ENCODE measurements around the gene COG5. TPM values are rescaled to one million over a fixed set of nuclear protein-coding genes. Genes with fewer than 3 reads are reported as not detected.

COG5 gene
- total and polyA plus RNA-seq, 2 experiments from 2014 or later = 15.4 to 36.5 TPM

DNA sequence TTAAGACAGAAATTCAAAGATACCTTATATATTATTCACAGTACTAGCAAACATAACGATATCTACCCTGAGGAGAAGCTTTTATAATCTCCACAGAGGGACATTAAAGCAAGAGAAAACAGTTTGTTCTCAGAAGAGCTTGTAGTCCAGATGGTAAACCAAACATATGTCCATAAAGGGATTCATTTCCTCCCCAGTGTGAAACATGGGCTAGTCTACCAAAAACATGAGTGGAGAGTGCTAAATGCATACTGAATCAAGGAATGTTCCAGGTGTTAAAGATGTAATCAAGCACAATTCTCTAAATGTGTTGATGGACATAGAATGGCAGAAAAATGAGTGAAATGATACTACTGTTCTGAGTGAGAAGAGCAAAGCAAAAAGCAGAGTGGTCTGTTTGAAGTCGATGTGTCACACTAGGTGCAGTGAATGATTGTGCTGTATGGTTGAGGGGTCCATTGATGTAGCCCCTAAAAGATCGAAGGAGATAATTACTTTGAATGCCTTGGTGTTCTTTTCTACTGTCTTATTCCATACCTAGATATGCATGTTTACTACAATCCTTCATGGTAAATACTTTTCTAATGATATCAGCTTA is 41.6 kb upstream of the COG5 start:
- TF ChIP-seq EZH2 (IDR thresholded peaks at IDR 0.05; ENCODE audit: low read depth, unreplicated experiment) (no peak), CREB1 (CRISPR knock-in tag; IDR thresholded peaks at IDR 0.05; ENCODE audit: low read depth) (no peak), ZNF331 (CRISPR knock-in tag; IDR thresholded peaks at IDR 0.05; ENCODE audit: low read depth) (no peak), STAT1 (IDR thresholded peaks at IDR 0.05; ENCODE audit: unreplicated experiment) (no peak), EZH2phosphoT487 (IDR thresholded peaks at IDR 0.05; ENCODE audit: unreplicated experiment) (no peak), JUNB (IDR thresholded peaks at IDR 0.05; ENCODE audit: unreplicated experiment) (no peak), NANOG (IDR thresholded peaks at IDR 0.05; ENCODE audit: borderline replicate concordance) (no peak), ZNF114 (CRISPR knock-in tag; IDR thresholded peaks at IDR 0.05) (no peak), POLR2AphosphoS5 (IDR thresholded peaks at IDR 0.05; ENCODE audit: low read depth) (no peak)
- TF ChIP-seq, protein P1, sequence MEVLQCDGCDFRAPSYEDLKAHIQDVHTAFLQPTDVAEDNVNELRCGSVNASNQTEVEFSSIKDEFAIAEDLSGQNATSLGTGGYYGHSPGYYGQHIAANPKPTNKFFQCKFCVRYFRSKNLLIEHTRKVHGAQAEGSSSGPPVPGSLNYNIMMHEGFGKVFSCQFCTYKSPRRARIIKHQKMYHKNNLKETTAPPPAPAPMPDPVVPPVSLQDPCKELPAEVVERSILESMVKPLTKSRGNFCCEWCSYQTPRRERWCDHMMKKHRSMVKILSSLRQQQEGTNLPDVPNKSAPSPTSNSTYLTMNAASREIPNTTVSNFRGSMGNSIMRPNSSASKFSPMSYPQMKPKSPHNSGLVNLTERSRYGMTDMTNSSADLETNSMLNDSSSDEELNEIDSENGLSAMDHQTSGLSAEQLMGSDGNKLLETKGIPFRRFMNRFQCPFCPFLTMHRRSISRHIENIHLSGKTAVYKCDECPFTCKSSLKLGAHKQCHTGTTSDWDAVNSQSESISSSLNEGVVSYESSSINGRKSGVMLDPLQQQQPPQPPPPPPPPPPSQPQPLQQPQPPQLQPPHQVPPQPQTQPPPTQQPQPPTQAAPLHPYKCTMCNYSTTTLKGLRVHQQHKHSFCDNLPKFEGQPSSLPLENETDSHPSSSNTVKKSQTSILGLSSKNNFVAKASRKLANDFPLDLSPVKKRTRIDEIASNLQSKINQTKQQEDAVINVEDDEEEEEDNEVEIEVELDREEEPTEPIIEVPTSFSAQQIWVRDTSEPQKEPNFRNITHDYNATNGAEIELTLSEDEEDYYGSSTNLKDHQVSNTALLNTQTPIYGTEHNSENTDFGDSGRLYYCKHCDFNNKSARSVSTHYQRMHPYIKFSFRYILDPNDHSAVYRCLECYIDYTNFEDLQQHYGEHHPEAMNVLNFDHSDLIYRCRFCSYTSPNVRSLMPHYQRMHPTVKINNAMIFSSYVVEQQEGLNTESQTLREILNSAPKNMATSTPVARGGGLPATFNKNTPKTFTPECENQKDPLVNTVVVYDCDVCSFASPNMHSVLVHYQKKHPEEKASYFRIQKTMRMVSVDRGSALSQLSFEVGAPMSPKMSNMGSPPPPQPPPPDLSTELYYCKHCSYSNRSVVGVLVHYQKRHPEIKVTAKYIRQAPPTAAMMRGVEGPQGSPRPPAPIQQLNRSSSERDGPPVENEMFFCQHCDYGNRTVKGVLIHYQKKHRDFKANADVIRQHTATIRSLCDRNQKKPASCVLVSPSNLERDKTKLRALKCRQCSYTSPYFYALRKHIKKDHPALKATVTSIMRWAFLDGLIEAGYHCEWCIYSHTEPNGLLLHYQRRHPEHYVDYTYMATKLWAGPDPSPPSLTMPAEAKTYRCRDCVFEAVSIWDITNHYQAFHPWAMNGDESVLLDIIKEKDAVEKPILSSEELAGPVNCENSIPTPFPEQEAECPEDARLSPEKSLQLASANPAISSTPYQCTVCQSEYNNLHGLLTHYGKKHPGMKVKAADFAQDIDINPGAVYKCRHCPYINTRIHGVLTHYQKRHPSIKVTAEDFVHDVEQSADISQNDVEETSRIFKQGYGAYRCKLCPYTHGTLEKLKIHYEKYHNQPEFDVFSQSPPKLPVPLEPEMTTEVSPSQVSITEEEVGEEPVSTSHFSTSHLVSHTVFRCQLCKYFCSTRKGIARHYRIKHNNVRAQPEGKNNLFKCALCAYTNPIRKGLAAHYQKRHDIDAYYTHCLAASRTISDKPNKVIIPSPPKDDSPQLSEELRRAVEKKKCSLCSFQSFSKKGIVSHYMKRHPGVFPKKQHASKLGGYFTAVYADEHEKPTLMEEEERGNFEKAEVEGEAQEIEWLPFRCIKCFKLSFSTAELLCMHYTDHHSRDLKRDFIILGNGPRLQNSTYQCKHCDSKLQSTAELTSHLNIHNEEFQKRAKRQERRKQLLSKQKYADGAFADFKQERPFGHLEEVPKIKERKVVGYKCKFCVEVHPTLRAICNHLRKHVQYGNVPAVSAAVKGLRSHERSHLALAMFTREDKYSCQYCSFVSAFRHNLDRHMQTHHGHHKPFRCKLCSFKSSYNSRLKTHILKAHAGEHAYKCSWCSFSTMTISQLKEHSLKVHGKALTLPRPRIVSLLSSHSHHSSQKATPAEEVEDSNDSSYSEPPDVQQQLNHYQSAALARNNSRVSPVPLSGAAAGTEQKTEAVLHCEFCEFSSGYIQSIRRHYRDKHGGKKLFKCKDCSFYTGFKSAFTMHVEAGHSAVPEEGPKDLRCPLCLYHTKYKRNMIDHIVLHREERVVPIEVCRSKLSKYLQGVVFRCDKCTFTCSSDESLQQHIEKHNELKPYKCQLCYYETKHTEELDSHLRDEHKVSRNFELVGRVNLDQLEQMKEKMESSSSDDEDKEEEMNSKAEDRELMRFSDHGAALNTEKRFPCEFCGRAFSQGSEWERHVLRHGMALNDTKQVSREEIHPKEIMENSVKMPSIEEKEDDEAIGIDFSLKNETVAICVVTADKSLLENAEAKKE (CRISPR knock-in tag; IDR thresholded peaks at IDR 0.05) = no peak
- TF ChIP-seq, protein P2, sequence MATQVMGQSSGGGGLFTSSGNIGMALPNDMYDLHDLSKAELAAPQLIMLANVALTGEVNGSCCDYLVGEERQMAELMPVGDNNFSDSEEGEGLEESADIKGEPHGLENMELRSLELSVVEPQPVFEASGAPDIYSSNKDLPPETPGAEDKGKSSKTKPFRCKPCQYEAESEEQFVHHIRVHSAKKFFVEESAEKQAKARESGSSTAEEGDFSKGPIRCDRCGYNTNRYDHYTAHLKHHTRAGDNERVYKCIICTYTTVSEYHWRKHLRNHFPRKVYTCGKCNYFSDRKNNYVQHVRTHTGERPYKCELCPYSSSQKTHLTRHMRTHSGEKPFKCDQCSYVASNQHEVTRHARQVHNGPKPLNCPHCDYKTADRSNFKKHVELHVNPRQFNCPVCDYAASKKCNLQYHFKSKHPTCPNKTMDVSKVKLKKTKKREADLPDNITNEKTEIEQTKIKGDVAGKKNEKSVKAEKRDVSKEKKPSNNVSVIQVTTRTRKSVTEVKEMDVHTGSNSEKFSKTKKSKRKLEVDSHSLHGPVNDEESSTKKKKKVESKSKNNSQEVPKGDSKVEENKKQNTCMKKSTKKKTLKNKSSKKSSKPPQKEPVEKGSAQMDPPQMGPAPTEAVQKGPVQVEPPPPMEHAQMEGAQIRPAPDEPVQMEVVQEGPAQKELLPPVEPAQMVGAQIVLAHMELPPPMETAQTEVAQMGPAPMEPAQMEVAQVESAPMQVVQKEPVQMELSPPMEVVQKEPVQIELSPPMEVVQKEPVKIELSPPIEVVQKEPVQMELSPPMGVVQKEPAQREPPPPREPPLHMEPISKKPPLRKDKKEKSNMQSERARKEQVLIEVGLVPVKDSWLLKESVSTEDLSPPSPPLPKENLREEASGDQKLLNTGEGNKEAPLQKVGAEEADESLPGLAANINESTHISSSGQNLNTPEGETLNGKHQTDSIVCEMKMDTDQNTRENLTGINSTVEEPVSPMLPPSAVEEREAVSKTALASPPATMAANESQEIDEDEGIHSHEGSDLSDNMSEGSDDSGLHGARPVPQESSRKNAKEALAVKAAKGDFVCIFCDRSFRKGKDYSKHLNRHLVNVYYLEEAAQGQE (IDR thresholded peaks at IDR 0.05; ENCODE audit: unreplicated experiment) = no peak
- TF ChIP-seq, protein P3, sequence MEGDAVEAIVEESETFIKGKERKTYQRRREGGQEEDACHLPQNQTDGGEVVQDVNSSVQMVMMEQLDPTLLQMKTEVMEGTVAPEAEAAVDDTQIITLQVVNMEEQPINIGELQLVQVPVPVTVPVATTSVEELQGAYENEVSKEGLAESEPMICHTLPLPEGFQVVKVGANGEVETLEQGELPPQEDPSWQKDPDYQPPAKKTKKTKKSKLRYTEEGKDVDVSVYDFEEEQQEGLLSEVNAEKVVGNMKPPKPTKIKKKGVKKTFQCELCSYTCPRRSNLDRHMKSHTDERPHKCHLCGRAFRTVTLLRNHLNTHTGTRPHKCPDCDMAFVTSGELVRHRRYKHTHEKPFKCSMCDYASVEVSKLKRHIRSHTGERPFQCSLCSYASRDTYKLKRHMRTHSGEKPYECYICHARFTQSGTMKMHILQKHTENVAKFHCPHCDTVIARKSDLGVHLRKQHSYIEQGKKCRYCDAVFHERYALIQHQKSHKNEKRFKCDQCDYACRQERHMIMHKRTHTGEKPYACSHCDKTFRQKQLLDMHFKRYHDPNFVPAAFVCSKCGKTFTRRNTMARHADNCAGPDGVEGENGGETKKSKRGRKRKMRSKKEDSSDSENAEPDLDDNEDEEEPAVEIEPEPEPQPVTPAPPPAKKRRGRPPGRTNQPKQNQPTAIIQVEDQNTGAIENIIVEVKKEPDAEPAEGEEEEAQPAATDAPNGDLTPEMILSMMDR (conservative IDR thresholded peaks at IDR 0.05; ENCODE audit: low read depth in 2 of 2) = no peak
- TF ChIP-seq, protein P4, sequence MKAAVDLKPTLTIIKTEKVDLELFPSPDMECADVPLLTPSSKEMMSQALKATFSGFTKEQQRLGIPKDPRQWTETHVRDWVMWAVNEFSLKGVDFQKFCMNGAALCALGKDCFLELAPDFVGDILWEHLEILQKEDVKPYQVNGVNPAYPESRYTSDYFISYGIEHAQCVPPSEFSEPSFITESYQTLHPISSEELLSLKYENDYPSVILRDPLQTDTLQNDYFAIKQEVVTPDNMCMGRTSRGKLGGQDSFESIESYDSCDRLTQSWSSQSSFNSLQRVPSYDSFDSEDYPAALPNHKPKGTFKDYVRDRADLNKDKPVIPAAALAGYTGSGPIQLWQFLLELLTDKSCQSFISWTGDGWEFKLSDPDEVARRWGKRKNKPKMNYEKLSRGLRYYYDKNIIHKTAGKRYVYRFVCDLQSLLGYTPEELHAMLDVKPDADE (IDR thresholded peaks at IDR 0.05) = no peak
- no peaks in the 10 kb centered on the region for H3F3A ChIP-seq (replicated peaks; ENCODE audit: low read depth)
- Mint-ChIP-seq H3K27me3 (ENCODE audit: insufficient read depth, low read depth, poor library complexity) (peaks cover 1% of the 10 kb centered on the region), H3K36me3 (ENCODE audit: low read depth) (no peaks in the 10 kb centered on the region), H3K27ac (no peak overlapping the region), H3K4me1 (no peaks in the 10 kb centered on the region), H3K9me3 (no peaks in the 10 kb centered on the region), H3K4me3 (no peak overlapping the region)
- H3K9me2 ChIP-seq (ENCODE audit: insufficient read depth) = no peaks in the 10 kb centered on the region
- H3K27me3 ChIP-seq (ENCODE audit: insufficient read depth) = no peaks in the 10 kb centered on the region
- no peaks in the 10 kb centered on the region for H4K20me1 ChIP-seq (replicated peaks; ENCODE audit: insufficient read depth)
- no peaks in the 10 kb centered on the region for H3K4me1 ChIP-seq (ENCODE audit: insufficient read depth)
- DNase-seq (ENCODE audit: low spot score) (no peak), ATAC-seq (no peak)
- no peaks in the 10 kb centered on the region for H3K36me3 ChIP-seq (ENCODE audit: insufficient read depth)
- no peak overlapping the region for H2AFZ ChIP-seq
- no peak overlapping the region for H3K27ac ChIP-seq (ENCODE audit: low read depth)
- H3K4me3 ChIP-seq = no peak overlapping the region
- no peaks in the 10 kb centered on the region for H3K79me2 ChIP-seq (replicated peaks; ENCODE audit: insufficient read depth)
- H3K4me2 ChIP-seq = no peak overlapping the region
